ENCODE measurements around the gene KANSL3. TPM values are rescaled to one million over a fixed set of nuclear protein-coding genes. Genes with fewer than 3 reads are reported as not detected.

The KANSL3 gene
- total and polyA plus RNA-seq, 9 of the 15 experiments (the other 6 are each of a cell fraction or from before 2014, with no cell fraction given), result 11.3 to 43.7 (median 27.9) TPM

DNA sequence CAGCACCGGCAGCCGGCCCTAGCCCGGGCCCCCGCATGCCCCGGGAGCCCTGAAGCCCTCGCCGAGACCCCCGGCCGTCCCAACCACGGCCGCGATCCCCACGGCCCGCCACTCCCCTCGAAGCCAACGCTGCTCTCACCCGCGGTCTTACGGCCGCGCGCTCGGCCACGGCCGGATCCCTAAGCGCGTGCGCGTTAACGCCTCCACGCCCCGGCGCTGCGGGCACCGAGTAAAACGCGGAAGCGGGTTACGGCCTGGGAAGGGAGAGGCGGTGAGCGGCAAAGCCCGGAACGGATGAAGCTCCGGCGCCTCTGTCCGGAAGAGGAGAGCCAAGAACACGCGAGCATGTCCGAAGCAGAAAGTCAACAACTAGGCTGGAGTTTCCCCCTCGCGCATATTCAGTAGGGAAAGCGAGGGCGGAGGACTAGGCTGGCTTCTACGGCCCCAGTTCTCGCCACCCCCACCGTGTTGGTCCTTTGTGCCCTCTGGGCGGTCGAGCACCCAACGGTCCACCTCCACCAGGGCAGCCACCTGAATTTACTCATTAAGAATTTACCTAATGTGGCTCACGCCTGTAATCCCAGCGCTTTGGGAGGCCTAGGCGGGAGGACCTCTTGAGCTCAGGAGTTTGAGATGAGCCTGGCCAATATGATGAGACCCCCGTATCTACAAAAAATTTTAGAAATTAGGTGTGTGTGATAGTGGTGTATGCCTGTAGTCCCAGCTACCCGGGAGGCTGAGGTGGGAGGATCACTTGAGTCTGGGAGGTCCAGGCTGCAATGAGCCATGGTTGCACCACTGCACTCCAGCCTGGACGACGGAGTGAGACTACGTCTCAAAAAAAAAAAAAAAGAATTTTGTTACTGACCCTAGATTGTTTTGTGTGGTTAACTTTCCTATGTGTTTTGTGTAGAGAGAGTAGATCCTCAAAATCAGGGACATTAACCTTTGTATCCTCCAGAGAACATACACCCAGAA, at the start of gene KANSL3 (continued):
- peak; percentile 81 for TF ChIP-seq ZNF592 (IDR thresholded peaks at IDR 0.05)
- TF ChIP-seq ZNF224 (CRISPR knock-in tag; IDR thresholded peaks at IDR 0.05), result peak; percentile 91
- no peak for TF ChIP-seq FOXO4 (CRISPR knock-in tag; IDR thresholded peaks at IDR 0.05)
- TF ChIP-seq SOX6 (IDR thresholded peaks at IDR 0.05), result peak; percentile 76
- peak; percentile 83 for TF ChIP-seq ZNF511 (CRISPR knock-in tag; IDR thresholded peaks at IDR 0.05)
- no peak for TF ChIP-seq CHCHD3 (CRISPR knock-in tag; IDR thresholded peaks at IDR 0.05)
- peak; percentile 69; the same call in 1 of the 2 replicates for TF ChIP-seq POLR2AphosphoS5 (IDR thresholded peaks at IDR 0.05; ENCODE audit: control insufficient read depth, insufficient read depth, low read depth, low read length)
- peak; percentile 97 for TF ChIP-seq RB1 (IDR thresholded peaks at IDR 0.05; ENCODE audit: low read depth)
- TF ChIP-seq JUNB (CRISPR knock-in tag; conservative IDR thresholded peaks at IDR 0.05), result no peak
- TF ChIP-seq SAP30 (IDR thresholded peaks at IDR 0.05; ENCODE audit: borderline replicate concordance, insufficient read depth, low read depth, low read length, poor library complexity, severe bottlenecking), result no peak
- TF ChIP-seq ZNF274 (IDR thresholded peaks at IDR 0.05; ENCODE audit: borderline replicate concordance, low read depth, low read length), result no peak
- TF ChIP-seq PTTG1 (tag; IDR thresholded peaks at IDR 0.05; ENCODE audit: low read depth), result no peak
- TF ChIP-seq, protein P1, sequence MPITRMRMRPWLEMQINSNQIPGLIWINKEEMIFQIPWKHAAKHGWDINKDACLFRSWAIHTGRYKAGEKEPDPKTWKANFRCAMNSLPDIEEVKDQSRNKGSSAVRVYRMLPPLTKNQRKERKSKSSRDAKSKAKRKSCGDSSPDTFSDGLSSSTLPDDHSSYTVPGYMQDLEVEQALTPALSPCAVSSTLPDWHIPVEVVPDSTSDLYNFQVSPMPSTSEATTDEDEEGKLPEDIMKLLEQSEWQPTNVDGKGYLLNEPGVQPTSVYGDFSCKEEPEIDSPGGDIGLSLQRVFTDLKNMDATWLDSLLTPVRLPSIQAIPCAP (CRISPR knock-in tag; IDR thresholded peaks at IDR 0.05; ENCODE audit: borderline replicate concordance), result peak; percentile 80; the same call in 1 of the 2 replicates
- TF ChIP-seq, protein P2, sequence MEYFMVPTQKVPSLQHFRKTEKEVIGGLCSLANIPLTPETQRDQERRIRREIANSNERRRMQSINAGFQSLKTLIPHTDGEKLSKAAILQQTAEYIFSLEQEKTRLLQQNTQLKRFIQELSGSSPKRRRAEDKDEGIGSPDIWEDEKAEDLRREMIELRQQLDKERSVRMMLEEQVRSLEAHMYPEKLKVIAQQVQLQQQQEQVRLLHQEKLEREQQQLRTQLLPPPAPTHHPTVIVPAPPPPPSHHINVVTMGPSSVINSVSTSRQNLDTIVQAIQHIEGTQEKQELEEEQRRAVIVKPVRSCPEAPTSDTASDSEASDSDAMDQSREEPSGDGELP (CRISPR knock-in tag; IDR thresholded peaks at IDR 0.05; ENCODE audit: borderline replicate concordance), result peak; percentile 88
- TF ChIP-seq PYGO2 (tag; IDR thresholded peaks at IDR 0.05), result no peak; the same call in 1 of the 2 replicates
- peak; percentile 42 to 49; a peak in 2 of 4 replicates for TF ChIP-seq TRIM24 (IDR thresholded peaks at IDR 0.05)
- TF ChIP-seq BDP1 (IDR thresholded peaks at IDR 0.05; ENCODE audit: insufficient read depth, insufficient read length), result no peak
- no peak for TF ChIP-seq BCL6 (CRISPR knock-in tag; IDR thresholded peaks at IDR 0.05)

Data from K562 (cell line).